Measurements from ENCODE around the gene RDX. TPM values are rescaled to one million over a fixed set of nuclear protein-coding genes. Genes with fewer than 3 reads are reported as not detected.

Gene RDX
- total RNA-seq, 1 experiment from 2014 or later, result 77.4 TPM

- peaks cover 12% of the 10 kb centered on the region for H3K9me3 Mint-ChIP-seq
- no peak for TF ChIP-seq FOXP1 (CRISPR knock-in tag; IDR thresholded peaks at IDR 0.05; ENCODE audit: borderline replicate concordance)
- TF ChIP-seq ZNF263 (CRISPR knock-in tag; IDR thresholded peaks at IDR 0.05; ENCODE audit: low read depth), result no peak
- no peak for TF ChIP-seq NFATC4 (CRISPR knock-in tag; IDR thresholded peaks at IDR 0.05)
- TF ChIP-seq E2F4 (CRISPR knock-in tag; IDR thresholded peaks at IDR 0.05; ENCODE audit: borderline replicate concordance, low read depth), result no peak
- TF ChIP-seq MYBL2 (CRISPR knock-in tag; IDR thresholded peaks at IDR 0.05), result no peak
- no peak for TF ChIP-seq TEAD1 (CRISPR knock-in tag; IDR thresholded peaks at IDR 0.05)
- TF ChIP-seq E2F5 (CRISPR knock-in tag; IDR thresholded peaks at IDR 0.05), result no peak
- TF ChIP-seq ATF2 (CRISPR knock-in tag; IDR thresholded peaks at IDR 0.05; ENCODE audit: borderline replicate concordance, low read depth), result no peak
- peak; percentile 61 for TF ChIP-seq GABPB1 (CRISPR knock-in tag; IDR thresholded peaks at IDR 0.05)
- no peak for ATAC-seq
- ChIA-PET CTCF (no interaction called here), POLR2A (no interaction called here)
- no peak overlapping the region for H3K27ac Mint-ChIP-seq
- no peaks in the 10 kb centered on the region for H3K36me3 Mint-ChIP-seq
- peaks cover 3% of the 10 kb centered on the region; the same call in 1 of the 2 replicates for H3K4me1 Mint-ChIP-seq
- DNase-seq (ENCODE audit: low spot score), result no peak
- H3K27me3 Mint-ChIP-seq (ENCODE audit: low read depth), result no peaks in the 10 kb centered on the region
- no peak overlapping the region for H3K4me3 Mint-ChIP-seq
These were observed 49.3 kb upstream of the RDX start for GRCh38 chr11:110345743-110346142.

GRCh38 chr11:110340436-110340835 lies 44.0 kb upstream of the RDX start:
- POLR2A ChIA-PET, result no interaction called here
- Mint-ChIP-seq H3K9me3 (peaks cover 12% of the 10 kb centered on the region), H3K27ac (no peak overlapping the region), H3K4me1 (peaks cover 21% of the 10 kb centered on the region), H3K27me3 (ENCODE audit: low read depth) (no peaks in the 10 kb centered on the region; the same call in 1 of the 2 replicates), H3K4me3 (no peak overlapping the region), H3K36me3 (no peaks in the 10 kb centered on the region)
- no peak for TF ChIP-seq KAT7 (CRISPR knock-in tag; IDR thresholded peaks at IDR 0.05; ENCODE audit: borderline replicate concordance)
- TF ChIP-seq STAT6 (CRISPR knock-in tag; conservative IDR thresholded peaks at IDR 0.05; ENCODE audit: low read depth), result no peak
- no peak for TF ChIP-seq ATF2 (CRISPR knock-in tag; IDR thresholded peaks at IDR 0.05; ENCODE audit: borderline replicate concordance, low read depth)
- TF ChIP-seq ESRRA (CRISPR knock-in tag; IDR thresholded peaks at IDR 0.05; ENCODE audit: borderline replicate concordance), result no peak
- TF ChIP-seq CDX4 (CRISPR knock-in tag; IDR thresholded peaks at IDR 0.05; ENCODE audit: borderline replicate concordance), result no peak
- TF ChIP-seq ZBTB43 (CRISPR knock-in tag; IDR thresholded peaks at IDR 0.05), result no peak
- TF ChIP-seq MYBL2 (CRISPR knock-in tag; IDR thresholded peaks at IDR 0.05), result no peak
- no peak for TF ChIP-seq MLX (CRISPR knock-in tag; IDR thresholded peaks at IDR 0.05)
- TF ChIP-seq ZNF232 (CRISPR knock-in tag; IDR thresholded peaks at IDR 0.05), result no peak
- TF ChIP-seq SOX15 (CRISPR knock-in tag; IDR thresholded peaks at IDR 0.05), result no peak
- no peak for TF ChIP-seq FOXK1 (CRISPR knock-in tag; IDR thresholded peaks at IDR 0.05)
- TF ChIP-seq CBFB (CRISPR knock-in tag; IDR thresholded peaks at IDR 0.05; ENCODE audit: low read depth), result no peak
- TF ChIP-seq ZNF263 (CRISPR knock-in tag; IDR thresholded peaks at IDR 0.05; ENCODE audit: low read depth), result no peak
- TF ChIP-seq NR1H2 (CRISPR knock-in tag; IDR thresholded peaks at IDR 0.05), result no peak
- DNase-seq (ENCODE audit: low spot score) (no peak), ATAC-seq (no peak)
- CTCF ChIA-PET, result no interaction called here
